Neural progenitor cell (in vitro differentiated cells): Measurements from ENCODE around the gene COL4A2. TPM values are rescaled to one million over a fixed set of nuclear protein-coding genes. Genes with fewer than 3 reads are reported as not detected.

Source experiments
- DNase-seq: peaks from one replicate; pipeline ENCODE4 v3.0.0-alpha.2; 2016; ENCODE audit warnings: low spot score
- H2AFZ ChIP-seq: fragments of 200-600 bp; sonication (generic); replicated peaks from 2 replicates; pipeline ENCODE4 v1.6.1; 2016; ENCODE audit warnings: antibody characterized with exemption
- H3F3A ChIP-seq: fragments of 200-600 bp; sonication (generic); 2 replicates; pipeline ENCODE4 v1.6.1; 2016; ENCODE audit warnings: antibody characterized with exemption, low read depth
- H3K27ac ChIP-seq: fragments of 200-600 bp; sonication (generic); 2 replicates; pipeline ENCODE4 v1.5.1; 2016; ENCODE audit warnings: mild to moderate bottlenecking
- H3K27me3 ChIP-seq: fragments of 200-600 bp; sonication (generic); 2 replicates; pipeline ENCODE4 v1.6.1; 2016; ENCODE audit warnings: mild to moderate bottlenecking, moderate library complexity
- H3K36me3 ChIP-seq: fragments of 200-600 bp; sonication (generic); 2 replicates; pipeline ENCODE4 v1.5.1; 2016
- H3K4me1 ChIP-seq: fragments of 200-600 bp; sonication (generic); 2 replicates; pipeline ENCODE4 v1.6.1; 2016; ENCODE audit warnings: mixed run types
- H3K4me2 ChIP-seq: fragments of 200-600 bp; sonication (generic); 2 replicates; pipeline ENCODE4 v1.6.1; 2016
- H3K4me3 ChIP-seq: fragments of 200-600 bp; sonication (generic); 2 replicates; pipeline ENCODE4 v1.5.1; 2016
- H3K79me2 ChIP-seq: fragments of 200-600 bp; sonication (generic); 2 replicates; pipeline ENCODE4 v1.6.1; 2016; ENCODE audit warnings: low read depth
- H3K9ac ChIP-seq: fragments of 200-600 bp; sonication (generic); 2 replicates; pipeline ENCODE4 v1.6.1; 2016
- H3K9me3 ChIP-seq: fragments of 200-600 bp; sonication (generic); 2 replicates; pipeline ENCODE4 v1.5.1; 2016; ENCODE audit warnings: low read depth
- H4K20me1 ChIP-seq: fragments of 200-600 bp; sonication (generic); 2 replicates; pipeline ENCODE4 v1.6.1; 2016; ENCODE audit warnings: low read depth
- H3K27ac Mint-ChIP-seq: 3 replicates; pipeline ENCODE4 v1.8.0; 2021; ENCODE audit warnings: mixed read lengths
- H3K27me3 Mint-ChIP-seq: 2 replicates; pipeline ENCODE4 v1.8.0; 2022; ENCODE audit warnings: low read depth, mild to moderate bottlenecking, inconsistent platforms, moderate library complexity, mixed read lengths; ENCODE audit not compliant: insufficient read depth
- H3K36me3 Mint-ChIP-seq: 3 replicates; pipeline ENCODE4 v1.8.0; 2021; ENCODE audit warnings: mixed read lengths
- H3K4me1 Mint-ChIP-seq: 3 replicates; pipeline ENCODE4 v1.8.0; 2021; ENCODE audit warnings: mixed read lengths
- H3K4me3 Mint-ChIP-seq: 3 replicates; pipeline ENCODE4 v1.8.0; 2021; ENCODE audit warnings: mild to moderate bottlenecking, moderate library complexity, mixed read lengths
- H3K9me3 Mint-ChIP-seq: 3 replicates; pipeline ENCODE4 v1.8.0; 2020; ENCODE audit warnings: mixed read lengths
- EZH2 ChIP-seq: fragments of 200-600 bp; sonication (generic); IDR thresholded peaks from 2 replicates; pipeline ENCODE4 v1.6.1; 2017; ENCODE audit warnings: antibody characterized with exemption, mild to moderate bottlenecking, moderate library complexity
- EZH2phosphoT487 ChIP-seq: fragments of 200-600 bp; sonication (generic); IDR thresholded peaks from 2 replicates; pipeline ENCODE4 v1.6.1; 2017; ENCODE audit warnings: antibody characterized with exemption
- total RNA-seq: library from RNA; depleted of rRNA; stranded (reverse); fragments of >200 nt; gene quantifications from 2 replicates; pipeline ENCODE4 v1.2.3, GENCODE V29; 2015; ENCODE audit warnings: low replicate concordance
- TF ChIP-seq, protein P1 (sequence below): fragments of 200-600 bp; sonication (generic); IDR thresholded peaks from 2 replicates; pipeline ENCODE4 v1.5.1; 2017; ENCODE audit warnings: antibody characterized with exemption, mild to moderate bottlenecking

Gene COL4A2
- total RNA-seq, 1 donor from 2014 or later, result 73.6 TPM

DNA sequence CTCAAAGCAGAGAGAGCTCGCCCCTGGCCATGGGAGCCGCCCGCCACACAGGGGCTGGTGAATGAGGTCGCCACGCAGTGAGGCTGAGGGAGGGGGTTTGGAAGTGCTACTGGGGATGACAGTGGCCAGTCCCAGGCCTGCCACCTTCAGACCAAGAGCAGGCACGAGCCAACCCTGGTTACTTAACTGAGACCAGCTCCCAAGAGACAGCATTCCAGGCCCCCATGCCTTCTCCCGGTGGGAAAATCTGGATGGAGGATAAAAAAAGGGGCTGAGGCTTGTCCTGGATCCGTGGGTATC, 211.1 kb downstream of the COL4A2 start:
- no peak overlapping the region for H3K27ac Mint-ChIP-seq
- TF ChIP-seq EZH2 (no peak), EZH2phosphoT487 (no peak)
- TF ChIP-seq, protein P1, sequence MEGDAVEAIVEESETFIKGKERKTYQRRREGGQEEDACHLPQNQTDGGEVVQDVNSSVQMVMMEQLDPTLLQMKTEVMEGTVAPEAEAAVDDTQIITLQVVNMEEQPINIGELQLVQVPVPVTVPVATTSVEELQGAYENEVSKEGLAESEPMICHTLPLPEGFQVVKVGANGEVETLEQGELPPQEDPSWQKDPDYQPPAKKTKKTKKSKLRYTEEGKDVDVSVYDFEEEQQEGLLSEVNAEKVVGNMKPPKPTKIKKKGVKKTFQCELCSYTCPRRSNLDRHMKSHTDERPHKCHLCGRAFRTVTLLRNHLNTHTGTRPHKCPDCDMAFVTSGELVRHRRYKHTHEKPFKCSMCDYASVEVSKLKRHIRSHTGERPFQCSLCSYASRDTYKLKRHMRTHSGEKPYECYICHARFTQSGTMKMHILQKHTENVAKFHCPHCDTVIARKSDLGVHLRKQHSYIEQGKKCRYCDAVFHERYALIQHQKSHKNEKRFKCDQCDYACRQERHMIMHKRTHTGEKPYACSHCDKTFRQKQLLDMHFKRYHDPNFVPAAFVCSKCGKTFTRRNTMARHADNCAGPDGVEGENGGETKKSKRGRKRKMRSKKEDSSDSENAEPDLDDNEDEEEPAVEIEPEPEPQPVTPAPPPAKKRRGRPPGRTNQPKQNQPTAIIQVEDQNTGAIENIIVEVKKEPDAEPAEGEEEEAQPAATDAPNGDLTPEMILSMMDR, result no peak

DNA sequence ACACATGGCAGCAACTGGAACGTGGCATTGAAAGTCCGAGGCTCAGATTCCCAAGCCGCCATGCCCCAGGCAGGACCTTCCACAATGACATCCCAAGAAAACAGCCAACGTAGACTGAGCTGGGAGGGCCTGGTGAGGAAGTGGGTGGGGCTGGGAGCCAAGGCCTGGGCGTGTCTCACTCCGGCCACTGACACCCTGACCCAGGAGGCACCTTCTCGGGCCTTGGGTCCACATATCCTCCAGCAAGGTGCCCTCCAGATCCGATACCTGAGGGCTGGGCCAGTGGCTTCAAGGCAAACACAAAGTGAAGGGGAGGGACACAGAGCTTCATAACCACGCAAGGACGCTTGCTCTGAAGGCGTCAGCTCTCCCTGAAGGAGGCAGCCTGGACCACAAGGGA, 211.5 kb downstream of the COL4A2 start:
- Histone ChIP-seq H3K4me2 (no peak overlapping the region), H3K27me3 (no peaks in the 10 kb centered on the region), H3F3A (no peaks in the 10 kb centered on the region), H2AFZ (no peak overlapping the region), H3K27ac (no peak overlapping the region), H3K9me3 (no peaks in the 10 kb centered on the region), H4K20me1 (no peaks in the 10 kb centered on the region), H3K4me3 (no peak overlapping the region), H3K9ac (no peak overlapping the region), H3K79me2 (no peaks in the 10 kb centered on the region), H3K36me3 (no peaks in the 10 kb centered on the region), H3K4me1 (no peaks in the 10 kb centered on the region)
- Mint-ChIP-seq H3K27me3 (peaks cover 4% of the 10 kb centered on the region), H3K9me3 (peaks cover 6% of the 10 kb centered on the region), H3K36me3 (peaks cover 10% of the 10 kb centered on the region), H3K4me1 (peaks cover 3% of the 10 kb centered on the region), H3K27ac (no peak overlapping the region), H3K4me3 (no peak overlapping the region)
- no peak for TF ChIP-seq EZH2phosphoT487
- TF ChIP-seq EZH2, result no peak
- TF ChIP-seq, protein P1, result no peak
- no peak for DNase-seq

More for the DNA sequence above, 211.1 kb downstream of the COL4A2 start:
- no peaks in the 10 kb centered on the region for H3K4me1 ChIP-seq
- peaks cover 10% of the 10 kb centered on the region for H3K36me3 Mint-ChIP-seq
- peaks cover 4% of the 10 kb centered on the region for H3K27me3 Mint-ChIP-seq
- H4K20me1 ChIP-seq, result no peaks in the 10 kb centered on the region
- H3K27ac ChIP-seq, result no peak overlapping the region
- H3K4me3 Mint-ChIP-seq, result no peak overlapping the region
- no peaks in the 10 kb centered on the region for H3K27me3 ChIP-seq
- no peak overlapping the region for H3K4me2 ChIP-seq
- H3K79me2 ChIP-seq, result no peaks in the 10 kb centered on the region
- no peaks in the 10 kb centered on the region for H3K9me3 ChIP-seq
- H2AFZ ChIP-seq, result no peak overlapping the region
- peaks cover 3% of the 10 kb centered on the region for H3K4me1 Mint-ChIP-seq
- no peak for DNase-seq
- no peaks in the 10 kb centered on the region for H3K36me3 ChIP-seq
- no peak overlapping the region for H3K9ac ChIP-seq
- H3K9me3 Mint-ChIP-seq, result peaks cover 6% of the 10 kb centered on the region
- H3K4me3 ChIP-seq, result no peak overlapping the region
- no peaks in the 10 kb centered on the region for H3F3A ChIP-seq

DNA sequence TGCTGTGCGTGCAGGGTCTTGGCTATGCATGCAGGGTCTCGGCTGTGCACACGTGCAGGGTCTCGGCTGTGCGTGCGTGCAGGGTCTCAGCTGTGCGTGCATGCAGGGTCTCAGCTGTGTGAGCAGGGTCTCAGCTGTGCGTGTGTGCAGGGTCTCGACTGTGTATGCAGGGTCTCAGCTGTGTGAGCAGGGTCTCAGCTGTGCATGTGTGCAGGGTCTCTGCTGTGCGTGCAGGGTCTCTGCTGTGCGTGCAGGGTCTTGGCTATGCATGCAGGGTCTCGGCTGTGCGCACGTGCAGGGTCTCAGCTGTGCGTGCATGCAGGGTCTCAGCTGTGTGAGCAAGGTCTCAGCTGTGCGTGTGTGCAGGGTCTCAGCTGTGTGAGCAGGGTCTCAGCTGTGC, 212.0 kb downstream of the COL4A2 start:
- H3K4me3 Mint-ChIP-seq, result no peak overlapping the region
- H3K27ac Mint-ChIP-seq, result peak overlapping the region; percentile 14

More for the DNA sequence above, 212.0 kb downstream of the COL4A2 start:
- no peak overlapping the region for H3K9ac ChIP-seq
- no peaks in the 10 kb centered on the region for H3K79me2 ChIP-seq
- no peaks in the 10 kb centered on the region for H3K4me1 ChIP-seq
- peaks cover 2% of the 10 kb centered on the region for H3K27me3 Mint-ChIP-seq
- TF ChIP-seq, protein P1, result no peak
- TF ChIP-seq EZH2phosphoT487 (no peak), EZH2 (no peak)
- H3K36me3 Mint-ChIP-seq, result peaks cover 7% of the 10 kb centered on the region
- peaks cover 6% of the 10 kb centered on the region for H3K9me3 Mint-ChIP-seq
- H3F3A ChIP-seq, result no peaks in the 10 kb centered on the region
- no peak overlapping the region for H2AFZ ChIP-seq
- H3K9me3 ChIP-seq, result no peaks in the 10 kb centered on the region
- H3K36me3 ChIP-seq, result no peaks in the 10 kb centered on the region
- H4K20me1 ChIP-seq, result no peaks in the 10 kb centered on the region
- no peak overlapping the region for H3K4me2 ChIP-seq
- no peak for DNase-seq
- no peak overlapping the region for H3K27ac ChIP-seq
- H3K27me3 ChIP-seq, result no peaks in the 10 kb centered on the region
- H3K4me1 Mint-ChIP-seq, result peaks cover 3% of the 10 kb centered on the region
- no peak overlapping the region for H3K4me3 ChIP-seq
